ENCODE measurements around the gene SLC12A3.

SLC12A3 gene

DNA sequence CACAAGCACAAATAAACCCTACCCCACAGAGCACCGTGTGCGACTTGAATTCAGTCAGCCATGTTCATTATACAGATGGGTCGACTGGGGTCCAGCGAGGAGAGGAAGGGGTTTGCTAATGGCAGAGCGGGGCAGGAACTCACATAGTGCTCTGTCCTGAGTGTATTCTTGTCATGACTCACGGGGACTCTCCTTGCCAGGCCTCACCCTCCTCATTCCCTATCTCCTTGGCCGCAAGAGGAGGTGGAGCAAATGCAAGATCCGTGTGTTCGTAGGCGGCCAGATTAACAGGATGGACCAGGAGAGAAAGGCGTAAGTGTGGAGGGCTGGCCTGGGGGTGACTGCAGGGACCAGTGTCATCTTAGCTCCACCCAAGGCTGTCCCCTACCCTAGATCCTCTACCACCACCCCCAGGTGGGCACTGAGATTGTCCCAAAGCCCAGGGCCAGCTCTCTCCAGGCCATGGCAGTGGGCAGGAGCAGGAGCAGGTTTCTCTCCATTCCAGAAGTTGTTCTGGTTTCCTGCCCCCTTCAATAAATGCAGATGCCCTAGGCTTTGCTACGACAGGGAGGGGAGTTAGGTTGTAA is 29.4 kb downstream of the SLC12A3 start:
- DNase-seq = no peak

GRCh38 chr16:56895813-56896212 is 30.8 kb downstream of the SLC12A3 start:
- no peak for DNase-seq

- no peak for DNase-seq
Measured at GRCh38 chr16:56896244-56896643, 31.2 kb downstream of the SLC12A3 start.

DNA sequence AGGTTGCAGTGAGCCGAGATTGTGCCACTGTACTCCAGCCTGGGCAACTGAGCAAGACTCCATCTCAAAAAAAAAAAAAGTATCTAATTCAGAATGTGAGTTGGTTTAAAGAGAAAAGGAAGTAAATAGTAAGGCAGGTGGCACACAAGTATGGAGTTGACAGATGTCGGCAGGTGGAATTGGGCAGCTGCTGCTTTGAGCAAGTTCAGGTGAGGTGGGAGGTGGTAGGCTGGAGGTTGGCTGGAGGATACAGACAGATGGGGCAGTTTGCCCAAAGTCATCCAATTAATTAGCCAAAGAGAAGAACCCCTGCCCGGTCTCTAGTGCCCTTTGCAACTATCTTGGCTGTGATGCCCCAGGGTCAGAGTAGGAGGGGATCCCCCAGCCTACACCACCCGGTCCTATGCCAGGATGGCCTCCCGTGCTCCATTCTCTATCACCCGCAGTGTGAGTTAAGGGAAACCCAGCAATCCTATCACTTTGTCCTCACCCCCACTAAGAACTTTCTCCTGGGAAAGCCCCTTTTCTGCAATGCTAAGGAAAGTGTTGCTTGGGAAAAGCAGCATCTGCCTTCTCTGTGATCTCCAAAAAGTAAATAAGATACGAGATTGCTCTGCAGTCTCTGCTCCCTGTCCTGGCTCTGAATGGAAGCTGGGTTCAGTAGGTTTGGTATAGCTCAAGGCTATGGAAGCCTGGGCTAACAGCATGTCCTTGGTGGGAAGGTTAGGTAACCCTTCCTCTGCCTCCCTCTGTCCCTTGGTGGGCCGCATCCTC is 32.2 kb downstream of the SLC12A3 start:
- DNase-seq = no peak

DNA sequence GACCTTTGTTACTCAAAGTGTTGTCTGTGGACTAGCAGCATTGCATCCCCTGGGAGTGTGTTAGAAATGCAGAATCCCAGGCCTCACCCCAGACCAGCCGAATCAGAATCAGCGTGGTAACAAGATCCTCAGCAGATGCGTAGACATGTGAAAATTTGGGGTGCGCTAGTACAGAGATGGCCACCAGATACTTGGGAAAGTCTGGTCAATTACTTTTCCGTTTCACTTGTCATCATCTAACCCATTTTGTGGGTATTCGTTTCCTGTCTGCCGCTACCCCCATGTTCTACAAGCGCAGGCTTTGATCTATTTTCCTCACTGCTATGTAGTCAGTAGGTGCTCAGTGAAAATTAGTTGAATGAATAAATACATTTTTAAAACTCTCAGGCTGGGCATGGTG is 33.8 kb downstream of the SLC12A3 start:
- no peak for DNase-seq

GRCh38 chr16:56903866-56904265 is 38.9 kb downstream of the SLC12A3 start:
- DNase-seq = no peak

- DNase-seq = no peak
Measured at GRCh38 chr16:56907401-56907800, 42.4 kb downstream of the SLC12A3 start.

DNA sequence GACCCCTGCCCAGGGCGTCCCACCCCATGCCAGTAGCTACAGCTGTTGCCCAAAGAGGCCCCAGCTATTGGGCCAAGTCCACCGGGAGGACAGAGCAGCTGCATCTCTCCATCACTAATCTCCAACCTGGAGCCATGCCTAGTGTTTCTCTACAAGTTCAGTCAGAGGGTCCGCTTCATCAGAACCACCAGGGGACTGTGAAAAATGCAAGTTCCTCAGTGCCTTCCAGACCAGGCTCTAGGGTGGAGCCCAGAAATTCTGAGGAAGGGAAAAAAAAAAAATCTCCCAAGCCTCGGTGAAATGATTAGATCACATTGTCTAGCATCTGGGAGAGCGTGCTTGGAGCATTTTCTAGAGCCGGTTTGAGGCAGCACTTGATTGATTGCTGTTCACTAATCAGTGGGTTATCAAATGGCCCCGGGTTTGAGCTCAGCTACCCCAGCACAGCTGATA is 44.5 kb downstream of the SLC12A3 start:
- DNase-seq = no peak

DNA sequence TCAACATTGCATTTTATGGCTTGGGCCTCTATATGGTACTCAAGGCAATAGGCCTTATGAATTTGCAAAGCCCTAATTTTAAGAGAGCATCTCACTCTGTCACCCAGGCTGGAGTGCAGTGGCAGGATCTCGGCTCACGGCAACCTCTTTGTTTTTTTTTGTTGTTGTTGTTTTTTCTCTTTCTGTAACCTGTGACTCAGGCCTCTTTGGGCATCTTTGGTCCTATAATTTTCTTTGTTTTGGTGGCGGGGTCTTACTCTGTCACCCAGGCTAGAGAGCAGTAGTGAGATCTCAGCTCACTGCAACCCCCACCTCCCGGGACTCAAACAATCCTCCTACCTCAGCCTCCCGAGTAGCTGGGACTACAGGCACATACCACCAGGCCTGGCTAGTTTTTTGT is 45.1 kb downstream of the SLC12A3 start:
- DNase-seq = no peak

- DNase-seq = peak; percentile 16 to 29
Measured at GRCh38 chr16:56910654-56911539, 45.9 kb downstream of the SLC12A3 start.

GRCh38 chr16:56911771-56912571 is 47.0 kb downstream of the SLC12A3 start:
- DNase-seq = no peak

DNA sequence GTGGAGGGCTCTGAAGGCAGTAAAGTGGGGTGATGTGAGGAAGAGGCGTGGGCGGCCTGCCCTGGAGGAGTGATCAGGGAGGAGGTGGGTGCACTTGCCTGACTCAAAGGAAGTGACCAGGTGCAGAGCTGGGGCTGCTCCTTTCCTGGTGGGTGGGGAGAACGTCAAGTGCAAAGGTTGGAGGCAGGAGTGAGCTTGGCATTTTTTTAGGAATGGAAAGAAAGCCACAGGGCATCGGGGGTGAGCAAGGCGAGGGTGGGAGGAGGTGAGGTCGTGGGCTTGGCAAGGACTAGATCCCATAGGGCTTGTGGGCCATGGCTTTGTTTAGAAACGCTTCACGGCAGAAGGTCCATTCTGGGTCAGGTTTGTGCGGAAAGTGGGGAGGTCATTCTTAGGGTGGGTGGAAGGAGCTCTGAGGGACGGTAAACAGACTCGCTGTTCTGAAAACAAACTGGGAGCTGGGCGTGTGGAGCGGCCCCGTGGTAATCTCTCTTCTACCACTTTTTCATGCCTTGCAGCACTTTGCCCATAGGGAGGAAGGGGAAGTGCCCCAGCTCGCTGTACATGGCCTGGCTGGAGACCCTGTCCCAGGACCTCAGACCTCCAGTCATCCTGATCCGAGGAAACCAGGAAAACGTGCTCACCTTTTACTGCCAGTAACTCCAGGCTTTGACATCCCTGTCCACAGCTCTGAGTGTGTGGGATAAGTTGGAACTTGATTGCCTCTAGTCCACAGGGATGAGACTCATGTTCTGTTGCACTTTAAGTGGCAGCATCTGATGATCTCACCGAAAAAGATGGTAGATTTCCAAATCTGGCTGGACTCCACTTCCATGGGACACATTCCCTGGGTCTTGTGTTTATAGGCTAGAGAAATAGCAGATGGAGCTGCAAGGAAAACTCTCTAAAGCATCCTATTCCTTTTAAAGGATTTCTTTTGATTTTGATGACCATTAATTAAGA is 48.0 kb downstream of the SLC12A3 start:
- no peak for DNase-seq

DNA sequence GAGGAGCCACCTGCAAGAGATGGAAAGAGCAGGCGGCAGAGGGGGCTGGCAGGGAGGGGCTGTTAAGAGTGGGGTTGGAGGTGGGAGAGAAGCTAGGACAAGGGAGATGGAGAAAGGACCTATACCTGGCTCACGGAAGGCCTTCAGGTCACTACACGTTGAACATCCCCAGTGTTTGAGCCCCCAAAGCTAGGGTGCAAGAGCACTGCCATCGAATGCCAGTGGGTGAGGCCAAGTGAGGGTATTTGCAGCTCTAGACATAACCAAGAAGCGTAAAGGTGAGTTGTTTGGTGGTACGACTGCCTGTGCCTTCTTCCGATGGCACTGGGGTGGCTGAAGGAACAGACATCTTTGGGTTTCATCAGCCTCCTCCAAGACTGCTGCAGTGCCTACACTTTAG is 49.9 kb downstream of the SLC12A3 start:
- no peak for DNase-seq

DNA sequence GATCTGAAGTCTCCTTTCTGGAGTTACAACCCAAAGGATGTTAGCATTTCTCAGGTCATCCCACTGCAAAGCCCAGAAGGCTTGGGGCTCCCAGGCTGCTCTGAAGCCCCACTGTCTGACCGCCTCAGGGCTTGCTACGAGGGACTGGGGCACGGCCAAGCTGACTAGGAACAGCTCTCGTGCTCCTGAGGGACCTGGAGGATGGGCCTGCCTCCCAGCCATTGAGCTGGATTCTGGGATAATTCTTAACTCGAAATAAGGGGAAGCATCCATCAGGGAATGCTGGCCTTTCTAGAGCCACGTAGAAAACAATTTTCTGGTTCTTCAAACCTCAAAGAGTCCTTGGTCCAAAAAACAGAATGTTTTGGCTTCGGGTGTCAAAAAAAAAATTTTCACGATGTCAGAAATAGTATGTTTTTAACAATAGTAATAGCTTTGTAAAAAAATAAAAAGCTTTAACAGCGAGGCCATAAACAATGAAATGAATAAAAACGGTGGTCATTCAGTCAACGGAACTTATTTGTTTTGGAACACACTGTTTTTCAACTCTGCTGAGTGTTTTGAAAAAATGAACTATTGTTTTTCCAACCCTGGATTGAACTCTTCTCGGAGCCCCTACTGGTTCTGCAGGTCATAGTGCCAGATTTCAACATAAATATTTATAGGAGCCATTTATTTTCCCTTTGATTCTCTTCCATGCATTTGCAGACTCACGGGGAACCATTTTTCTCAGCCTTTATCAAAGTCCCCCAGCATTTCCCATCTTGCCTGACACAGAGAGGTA is 50.5 kb downstream of the SLC12A3 start:
- no peak for DNase-seq

- no peak for DNase-seq
Measured at GRCh38 chr16:56916571-56917403, 51.8 kb downstream of the SLC12A3 start.

- DNase-seq = no peak
Measured at GRCh38 chr16:56918467-56919012, 53.5 kb downstream of the SLC12A3 start.

DNA sequence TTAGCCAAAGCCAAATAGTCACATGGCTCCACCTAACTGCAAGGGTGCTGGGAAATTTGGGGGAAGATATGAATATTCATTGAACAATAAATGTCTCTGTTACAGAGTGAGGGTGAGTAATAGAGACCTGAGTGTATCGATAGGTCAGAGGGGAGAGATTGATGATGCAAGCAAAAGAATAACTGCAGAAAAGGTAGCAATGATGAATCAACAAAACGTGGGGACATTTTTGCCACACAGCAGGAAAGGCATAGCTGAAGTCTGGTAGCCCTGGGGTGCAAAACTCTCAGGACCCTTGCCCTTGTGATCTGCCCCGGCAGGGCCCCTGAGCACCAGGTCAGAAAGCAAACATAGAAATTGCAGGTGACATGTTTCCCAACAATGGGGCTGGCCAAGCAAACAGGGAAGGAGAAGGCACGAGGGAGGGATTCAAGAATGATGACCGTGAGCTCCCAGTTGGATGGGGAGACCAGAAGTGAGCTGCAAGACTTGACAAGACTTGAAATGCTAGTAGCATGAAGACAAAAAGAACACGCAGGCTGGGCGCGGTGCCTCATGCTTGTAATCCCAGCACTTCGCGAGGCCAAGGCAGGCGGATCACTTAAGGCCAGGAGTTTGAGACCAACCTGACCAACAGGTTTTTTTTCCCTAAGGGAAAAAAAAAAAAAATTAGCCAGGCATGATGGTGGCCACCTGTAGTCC is 54.2 kb downstream of the SLC12A3 start:
- DNase-seq = no peak

GRCh38 chr16:56921571-56921970 is 56.6 kb downstream of the SLC12A3 start:
- no peak for DNase-seq
